Panc1 (cell line): ENCODE data around the gene ASIC1. TPM values are rescaled to one million over a fixed set of nuclear protein-coding genes. Genes with fewer than 3 reads are reported as not detected.

ENCODE experiments used
- ATAC-seq: fragments of 200-7000 bp; cut with Tn5 transposase; 2 replicates; pipeline ENCODE4 v1.9.1; 2020; ENCODE audit warnings: mild to moderate bottlenecking, moderate library complexity
- BruUV-seq: library from RNA; stranded (reverse); fragments of 400-500 nt; replicated peaks from 2 replicates; lab custom pipeline; 2021; lab: Mats Ljungman, UMichigan
- CTCF ChIA-PET: fragments of 300-600 bp; sonication (Branson Sonifier 250); formaldehyde crosslinking; loops from one replicate; lab custom pipeline; 2022; ENCODE audit warnings: antibody characterized with exemption; lab: Charles Lee
- POLR2A ChIA-PET: fragments of 300-600 bp; sonication (Branson Sonifier 250); formaldehyde crosslinking; loops from one replicate; lab custom pipeline; 2022; ENCODE audit warnings: antibody characterized with exemption; lab: Charles Lee
- DNase-seq: peaks from one replicate; pipeline ENCODE4 v3.0.0-alpha.2; 2010; ENCODE audit warnings: low read depth, low spot score
- H3K27ac ChIP-seq: 2 replicates; pipeline ENCODE4 v1.5.1; 2011; ENCODE audit warnings: mild to moderate bottlenecking, low read length, inconsistent platforms
- H3K27me3 ChIP-seq: fragments of 200-500 bp; sonication (Bioruptor generic); 2 replicates; pipeline ENCODE4 v1.6.0; 2014; ENCODE audit warnings: low read length, inconsistent platforms; ENCODE audit not compliant: control insufficient read depth, insufficient read depth
- H3K36me3 ChIP-seq: fragments of 200-500 bp; sonication (Bioruptor generic); 2 replicates; pipeline ENCODE4 v1.5.1; 2014; ENCODE audit warnings: inconsistent platforms, mild to moderate bottlenecking, low read length, moderate library complexity; ENCODE audit not compliant: control insufficient read depth, insufficient read depth
- H3K4me1 ChIP-seq: 2 replicates; pipeline ENCODE4 v1.5.1; 2011; ENCODE audit warnings: inconsistent platforms, mild to moderate bottlenecking, low read length, moderate library complexity; ENCODE audit not compliant: control insufficient read depth, insufficient read depth
- H3K4me3 ChIP-seq, 2 experiments: 2 replicates each; pipeline ENCODE4 v1.5.1; 2011 to 2012; ENCODE audit warnings: low read depth in 2 of 2, low read length in 2 of 2, mild to moderate bottlenecking in 2 of 2, inconsistent platforms in 1 of 2, moderate library complexity in 1 of 2
- H3K9me3 ChIP-seq: fragments of 200-500 bp; sonication (Bioruptor generic); 2 replicates; pipeline ENCODE4 v1.5.1; 2014; ENCODE audit warnings: low read depth, mild to moderate bottlenecking, inconsistent platforms, low read length, moderate library complexity; ENCODE audit not compliant: control insufficient read depth, insufficient read depth
- POLR2AphosphoS5 ChIP-seq: IDR thresholded peaks from 2 replicates; pipeline ENCODE4 v1.6.1; 2012; ENCODE audit warnings: mild to moderate bottlenecking, low read depth, low read length, moderate library complexity
- SIN3A ChIP-seq: IDR thresholded peaks from 2 replicates; pipeline ENCODE4 v1.6.1; 2012; ENCODE audit warnings: low read depth, mild to moderate bottlenecking, low read length, moderate library complexity, borderline replicate concordance; ENCODE audit not compliant: insufficient read depth
- TCF7L2 ChIP-seq: IDR thresholded peaks from 2 replicates; pipeline ENCODE4 v1.6.1; 2011; ENCODE audit warnings: mild to moderate bottlenecking, low read depth, low read length, inconsistent platforms
- in situ Hi-C: cut with HindIII; loops from 2 replicates; pipeline ENCODE4 v1.10.0; 2016; ENCODE audit warnings: low sequenced_read_pairs, low pct_unique_long_range_greater_than_20kb
- intact Hi-C: fragments of 100-400 bp; cut with micrococcal nuclease; formaldehyde crosslinking; loops from one replicate; pipeline ENCODE4 v1.10.0; 2022; ENCODE audit not compliant: unreplicated experiment
- total RNA-seq: library from RNA; stranded (reverse); gene quantifications from one replicate; pipeline ENCODE4 v1.2.1, GENCODE V29; 2021; ENCODE audit not compliant: unreplicated experiment
- TF ChIP-seq, protein P1 (sequence below): fragments of 450-650 bp; IDR thresholded peaks from 2 replicates; pipeline ENCODE4 v1.5.1; 2017; ENCODE audit warnings: mild to moderate bottlenecking
- TF ChIP-seq, protein P2 (sequence below), 2 experiments: IDR thresholded peaks; 2 replicates each; pipeline ENCODE4 v1.6.1; 2011 to 2012; ENCODE audit warnings: low read depth in 2 of 2, control low read depth in 1 of 2, low read length in 1 of 2, mild to moderate bottlenecking in 1 of 2, moderate library complexity in 1 of 2; ENCODE audit not compliant: insufficient read depth in 1 of 2

The ASIC1 gene
- total RNA-seq, 1 experiment from 2014 or later: 13.5 TPM

DNA sequence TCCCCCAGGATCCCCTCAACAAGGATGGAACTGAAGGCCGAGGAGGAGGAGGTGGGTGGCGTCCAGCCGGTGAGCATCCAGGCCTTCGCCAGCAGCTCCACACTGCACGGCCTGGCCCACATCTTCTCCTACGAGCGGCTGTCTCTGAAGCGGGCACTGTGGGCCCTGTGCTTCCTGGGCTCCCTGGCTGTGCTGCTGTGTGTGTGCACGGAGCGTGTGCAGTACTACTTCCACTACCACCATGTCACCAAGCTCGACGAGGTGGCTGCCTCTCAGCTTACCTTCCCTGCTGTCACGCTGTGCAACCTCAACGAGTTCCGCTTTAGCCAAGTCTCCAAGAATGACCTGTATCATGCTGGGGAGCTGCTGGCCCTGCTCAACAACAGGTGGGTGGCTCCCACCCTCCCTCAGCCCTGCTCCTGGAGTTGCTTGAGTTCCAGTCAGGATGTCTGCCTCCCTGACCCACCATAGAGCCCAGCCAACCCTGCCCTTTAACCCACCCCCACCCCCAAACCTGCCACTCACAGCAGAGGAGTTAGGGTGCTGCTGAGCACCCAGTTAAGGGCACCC is 1.4 kb downstream of the ASIC1 start:
- no peak for DNase-seq
- ChIA-PET POLR2A (no interaction called here), CTCF (interaction anchor here (0.5 to 0.9 kb wide), 3 partner anchors 23 to 494 kb away, joined by 3 to 4 read pairs (median 3); no protein-coding TSS in a partner anchor)
- no peak overlapping the region for H3K27ac ChIP-seq
- TF ChIP-seq SIN3A: no peak
- no peak for TF ChIP-seq TCF7L2
- TF ChIP-seq, protein P1, sequence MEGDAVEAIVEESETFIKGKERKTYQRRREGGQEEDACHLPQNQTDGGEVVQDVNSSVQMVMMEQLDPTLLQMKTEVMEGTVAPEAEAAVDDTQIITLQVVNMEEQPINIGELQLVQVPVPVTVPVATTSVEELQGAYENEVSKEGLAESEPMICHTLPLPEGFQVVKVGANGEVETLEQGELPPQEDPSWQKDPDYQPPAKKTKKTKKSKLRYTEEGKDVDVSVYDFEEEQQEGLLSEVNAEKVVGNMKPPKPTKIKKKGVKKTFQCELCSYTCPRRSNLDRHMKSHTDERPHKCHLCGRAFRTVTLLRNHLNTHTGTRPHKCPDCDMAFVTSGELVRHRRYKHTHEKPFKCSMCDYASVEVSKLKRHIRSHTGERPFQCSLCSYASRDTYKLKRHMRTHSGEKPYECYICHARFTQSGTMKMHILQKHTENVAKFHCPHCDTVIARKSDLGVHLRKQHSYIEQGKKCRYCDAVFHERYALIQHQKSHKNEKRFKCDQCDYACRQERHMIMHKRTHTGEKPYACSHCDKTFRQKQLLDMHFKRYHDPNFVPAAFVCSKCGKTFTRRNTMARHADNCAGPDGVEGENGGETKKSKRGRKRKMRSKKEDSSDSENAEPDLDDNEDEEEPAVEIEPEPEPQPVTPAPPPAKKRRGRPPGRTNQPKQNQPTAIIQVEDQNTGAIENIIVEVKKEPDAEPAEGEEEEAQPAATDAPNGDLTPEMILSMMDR: no peak
- TF ChIP-seq, protein P2, sequence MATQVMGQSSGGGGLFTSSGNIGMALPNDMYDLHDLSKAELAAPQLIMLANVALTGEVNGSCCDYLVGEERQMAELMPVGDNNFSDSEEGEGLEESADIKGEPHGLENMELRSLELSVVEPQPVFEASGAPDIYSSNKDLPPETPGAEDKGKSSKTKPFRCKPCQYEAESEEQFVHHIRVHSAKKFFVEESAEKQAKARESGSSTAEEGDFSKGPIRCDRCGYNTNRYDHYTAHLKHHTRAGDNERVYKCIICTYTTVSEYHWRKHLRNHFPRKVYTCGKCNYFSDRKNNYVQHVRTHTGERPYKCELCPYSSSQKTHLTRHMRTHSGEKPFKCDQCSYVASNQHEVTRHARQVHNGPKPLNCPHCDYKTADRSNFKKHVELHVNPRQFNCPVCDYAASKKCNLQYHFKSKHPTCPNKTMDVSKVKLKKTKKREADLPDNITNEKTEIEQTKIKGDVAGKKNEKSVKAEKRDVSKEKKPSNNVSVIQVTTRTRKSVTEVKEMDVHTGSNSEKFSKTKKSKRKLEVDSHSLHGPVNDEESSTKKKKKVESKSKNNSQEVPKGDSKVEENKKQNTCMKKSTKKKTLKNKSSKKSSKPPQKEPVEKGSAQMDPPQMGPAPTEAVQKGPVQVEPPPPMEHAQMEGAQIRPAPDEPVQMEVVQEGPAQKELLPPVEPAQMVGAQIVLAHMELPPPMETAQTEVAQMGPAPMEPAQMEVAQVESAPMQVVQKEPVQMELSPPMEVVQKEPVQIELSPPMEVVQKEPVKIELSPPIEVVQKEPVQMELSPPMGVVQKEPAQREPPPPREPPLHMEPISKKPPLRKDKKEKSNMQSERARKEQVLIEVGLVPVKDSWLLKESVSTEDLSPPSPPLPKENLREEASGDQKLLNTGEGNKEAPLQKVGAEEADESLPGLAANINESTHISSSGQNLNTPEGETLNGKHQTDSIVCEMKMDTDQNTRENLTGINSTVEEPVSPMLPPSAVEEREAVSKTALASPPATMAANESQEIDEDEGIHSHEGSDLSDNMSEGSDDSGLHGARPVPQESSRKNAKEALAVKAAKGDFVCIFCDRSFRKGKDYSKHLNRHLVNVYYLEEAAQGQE (IDR thresholded peaks at IDR 0.05; ENCODE audit: insufficient read depth in 1 of 2, low read depth in 2 of 2, low read length in 1 of 2): no peak
- TF ChIP-seq POLR2AphosphoS5: no peak
- no peak for ATAC-seq
- H3K36me3 ChIP-seq: no peaks in the 10 kb centered on the region
- no peak overlapping the region for H3K4me3 ChIP-seq
- no TSS peak for BruUV-seq
- H3K9me3 ChIP-seq: no peaks in the 10 kb centered on the region
- in situ Hi-C loops (no loop called here), intact Hi-C loops (loop anchor here (5.0 to 10.0 kb wide), 2 partner anchors 92 to 194 kb away; no protein-coding TSS in a partner anchor)
- H3K4me1 ChIP-seq: peaks cover 13% of the 10 kb centered on the region
- 0 out of 2 replicates have a peak, but pooled peaks cover 4% of the 10 kb centered on the region for H3K27me3 ChIP-seq

DNA sequence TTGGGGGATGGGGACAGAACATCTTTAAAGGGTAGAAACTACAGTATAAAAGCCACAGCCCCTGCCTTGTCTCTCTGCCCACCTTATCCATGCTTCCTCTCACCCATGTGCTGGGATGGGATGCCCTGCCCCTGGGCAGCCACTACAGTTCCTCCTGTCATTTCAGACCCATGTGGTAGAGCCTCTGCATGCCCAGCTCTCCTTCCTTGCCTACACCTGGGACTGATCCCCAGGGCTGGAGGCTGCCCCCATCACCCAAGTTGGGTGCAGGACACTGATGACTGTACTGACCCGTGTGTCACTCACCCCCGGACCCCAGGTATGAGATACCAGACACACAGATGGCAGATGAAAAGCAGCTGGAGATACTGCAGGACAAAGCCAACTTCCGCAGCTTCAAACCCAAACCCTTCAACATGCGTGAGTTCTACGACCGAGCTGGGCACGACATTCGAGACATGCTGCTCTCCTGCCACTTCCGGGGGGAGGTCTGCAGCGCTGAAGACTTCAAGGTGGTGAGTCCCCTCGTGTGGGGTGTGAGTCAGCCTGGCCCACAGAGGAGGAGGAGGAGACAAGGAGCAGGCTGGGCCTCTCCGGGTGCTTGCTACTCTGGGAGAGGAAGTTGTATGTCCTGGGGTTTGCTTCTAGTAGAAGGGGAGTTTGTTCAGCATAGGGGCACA is 2.2 kb downstream of the ASIC1 start:
- CTCF ChIA-PET: interaction anchor here (0.5 to 0.9 kb wide), 2 partner anchors 24 to 61 kb away, joined by 4 read pairs; no protein-coding TSS in a partner anchor
- ATAC-seq: no peak
- H3K27ac ChIP-seq: no peak overlapping the region
- no peaks in the 10 kb centered on the region for H3K9me3 ChIP-seq
- H3K4me1 ChIP-seq: peaks cover 13% of the 10 kb centered on the region
- POLR2A ChIA-PET: no interaction called here
- intact Hi-C loops: loop anchor here (5.0 to 10.0 kb wide), 2 partner anchors 92 to 195 kb away; no protein-coding TSS in a partner anchor
- no peak for DNase-seq
- H3K4me3 ChIP-seq: no peak overlapping the region
- no peaks in the 10 kb centered on the region for H3K36me3 ChIP-seq
- H3K27me3 ChIP-seq: 0 out of 2 replicates have a peak, but pooled peaks cover 4% of the 10 kb centered on the region
- in situ Hi-C loops: no loop called here
- BruUV-seq: no TSS peak
- TF ChIP-seq, protein P2 (IDR thresholded peaks at IDR 0.05; ENCODE audit: insufficient read depth in 1 of 2, low read depth in 2 of 2, low read length in 1 of 2): no peak
- TF ChIP-seq TCF7L2 (no peak), POLR2AphosphoS5 (no peak), SIN3A (no peak)
- TF ChIP-seq, protein P1: no peak
